Subcutaneous adipose tissue (tissue), 4 donors: ENCODE data around the gene FRMPD2. TPM values are rescaled to one million over a fixed set of nuclear protein-coding genes. Genes with fewer than 3 reads are reported as not detected.

Experiments
- total RNA-seq, 4 donors: library from RNA; depleted of rRNA; stranded (reverse); fragments of >200 nt; gene quantifications; one replicate each; pipeline ENCODE4 v1.1.0, GENCODE V29; 2016
- TF ChIP-seq, protein P1 (sequence below): fragments of 450-650 bp; IDR thresholded peaks from one replicate; pipeline ENCODE4 v1.5.1; 2016; ENCODE audit warnings: low read depth, mild to moderate bottlenecking, control low read depth, antibody characterized with exemption, moderate library complexity

Gene FRMPD2
- total RNA-seq, 4 donors from 2014 or later: not detected

DNA sequence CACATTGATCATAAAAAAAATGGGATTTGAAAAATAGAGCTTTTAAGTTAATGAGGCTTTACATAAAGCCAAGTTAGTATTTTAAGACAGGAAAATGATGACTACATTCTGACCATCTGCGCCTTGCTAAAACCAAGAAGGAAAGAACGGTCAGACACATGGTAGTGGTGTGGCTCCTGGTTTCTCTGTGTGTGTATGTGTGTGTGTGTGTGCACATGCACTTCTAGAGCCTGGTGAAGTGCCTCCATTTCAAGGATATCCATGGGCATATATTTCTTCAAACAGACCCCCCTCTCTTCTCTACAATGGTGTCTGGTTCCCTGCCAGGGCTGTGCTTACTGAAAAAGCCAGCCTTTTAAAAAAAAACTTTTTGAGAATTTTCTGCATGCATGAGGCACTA, 80.9 kb downstream of the FRMPD2 start:
- TF ChIP-seq, protein P1, sequence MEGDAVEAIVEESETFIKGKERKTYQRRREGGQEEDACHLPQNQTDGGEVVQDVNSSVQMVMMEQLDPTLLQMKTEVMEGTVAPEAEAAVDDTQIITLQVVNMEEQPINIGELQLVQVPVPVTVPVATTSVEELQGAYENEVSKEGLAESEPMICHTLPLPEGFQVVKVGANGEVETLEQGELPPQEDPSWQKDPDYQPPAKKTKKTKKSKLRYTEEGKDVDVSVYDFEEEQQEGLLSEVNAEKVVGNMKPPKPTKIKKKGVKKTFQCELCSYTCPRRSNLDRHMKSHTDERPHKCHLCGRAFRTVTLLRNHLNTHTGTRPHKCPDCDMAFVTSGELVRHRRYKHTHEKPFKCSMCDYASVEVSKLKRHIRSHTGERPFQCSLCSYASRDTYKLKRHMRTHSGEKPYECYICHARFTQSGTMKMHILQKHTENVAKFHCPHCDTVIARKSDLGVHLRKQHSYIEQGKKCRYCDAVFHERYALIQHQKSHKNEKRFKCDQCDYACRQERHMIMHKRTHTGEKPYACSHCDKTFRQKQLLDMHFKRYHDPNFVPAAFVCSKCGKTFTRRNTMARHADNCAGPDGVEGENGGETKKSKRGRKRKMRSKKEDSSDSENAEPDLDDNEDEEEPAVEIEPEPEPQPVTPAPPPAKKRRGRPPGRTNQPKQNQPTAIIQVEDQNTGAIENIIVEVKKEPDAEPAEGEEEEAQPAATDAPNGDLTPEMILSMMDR: no peak

DNA sequence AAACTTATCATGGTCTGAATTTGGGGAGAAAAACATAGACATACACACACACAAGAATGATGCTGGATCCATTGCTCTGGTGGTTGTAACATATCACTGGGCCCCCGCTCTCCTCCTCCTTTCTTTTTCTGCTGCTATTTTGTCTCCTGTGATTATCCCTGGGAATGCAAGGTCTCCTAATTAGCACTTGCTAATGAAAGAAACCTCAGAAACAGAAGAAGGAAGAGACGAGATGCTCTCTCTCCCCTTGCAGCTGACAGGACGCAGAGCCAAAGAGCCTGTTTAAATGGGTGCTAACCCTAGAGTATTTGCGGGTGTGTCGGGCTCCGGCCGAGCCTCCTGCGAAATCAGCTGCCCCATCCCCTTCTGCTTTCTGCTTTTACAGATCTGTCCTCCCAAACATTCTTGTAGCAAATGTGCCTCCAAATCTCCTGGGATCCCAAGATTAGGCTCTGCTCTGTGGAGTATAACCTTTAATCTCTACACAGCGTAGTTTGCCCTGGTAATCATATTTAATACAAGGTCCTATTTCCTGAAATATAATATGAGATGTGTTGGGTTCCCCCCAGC, 81.5 kb downstream of the FRMPD2 start:
- TF ChIP-seq, protein P1: no peak

DNA sequence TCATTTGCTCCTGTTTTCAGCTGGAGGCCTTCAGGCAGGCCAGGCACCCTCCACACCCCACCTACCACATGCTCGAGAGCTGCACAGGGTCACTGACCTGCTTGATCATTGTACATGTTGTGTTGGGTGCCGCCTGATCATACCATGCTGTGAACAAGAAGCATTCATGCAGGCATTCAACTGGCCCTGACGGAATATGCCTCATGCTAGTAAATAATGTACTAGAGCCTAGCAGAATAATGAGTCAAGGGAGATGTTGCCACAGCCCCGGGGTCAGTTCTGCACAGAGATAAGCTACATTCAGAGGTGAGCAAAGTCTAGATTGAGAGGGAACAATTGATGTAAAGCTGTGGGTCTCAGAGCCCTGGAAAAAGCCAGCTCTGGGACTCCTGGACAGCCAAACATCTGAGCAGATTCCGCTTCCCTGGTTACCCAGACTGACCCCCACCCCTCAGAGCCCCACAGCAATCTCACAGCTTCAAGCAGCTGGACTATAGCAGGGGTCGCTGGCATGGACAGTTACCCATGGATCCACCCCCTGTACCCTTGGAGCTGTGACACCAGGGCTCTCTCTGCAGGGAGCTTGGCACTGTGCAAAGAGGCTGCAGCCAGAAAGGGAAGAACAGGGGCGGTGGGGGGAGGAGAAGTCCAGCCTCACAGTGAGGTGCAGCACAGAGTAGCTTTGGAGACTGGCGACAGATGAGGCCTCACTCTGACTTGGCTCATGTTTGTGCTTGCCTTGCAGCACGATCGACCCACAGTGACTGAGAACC, 86.6 kb downstream of the FRMPD2 start:
- TF ChIP-seq, protein P1: no peak

DNA sequence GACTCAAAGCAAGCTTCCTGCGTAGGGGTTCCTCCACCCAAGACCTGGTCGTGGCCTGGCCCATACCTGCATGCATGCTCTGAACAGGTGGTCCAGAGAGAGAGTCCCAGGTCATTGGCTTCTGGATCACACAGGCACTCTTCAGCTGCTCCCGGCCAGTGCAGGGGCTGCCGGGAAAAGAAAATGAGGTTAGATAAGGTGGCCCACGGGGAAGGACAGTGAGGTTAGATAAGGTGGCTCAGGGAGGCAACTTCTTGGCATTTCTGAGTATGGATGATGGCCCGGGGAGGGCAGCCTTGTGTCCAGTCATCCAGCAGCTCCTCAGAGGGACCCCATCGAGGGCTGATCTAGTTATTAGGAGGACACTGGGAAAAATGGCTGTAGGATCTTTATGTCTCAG, 87.4 kb downstream of the FRMPD2 start:
- TF ChIP-seq, protein P1: no peak

DNA sequence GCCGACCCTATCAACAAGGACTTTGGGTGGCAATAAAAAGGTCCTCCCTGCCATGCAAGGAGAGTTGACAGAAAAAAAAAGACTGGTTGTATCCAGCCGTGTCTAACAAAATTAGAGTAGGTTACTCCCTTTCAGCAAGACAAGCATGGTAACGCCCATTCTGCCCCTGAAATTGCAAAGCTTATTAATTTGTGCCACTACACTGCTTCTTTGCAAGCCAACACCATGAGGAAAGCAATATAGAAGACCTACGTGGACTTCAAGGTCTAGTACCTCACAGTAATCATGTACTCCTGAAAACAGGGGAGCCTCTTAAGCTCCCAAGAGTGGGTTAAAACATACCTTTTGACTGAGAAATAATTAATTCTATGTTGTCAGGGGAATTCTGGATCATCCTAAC, 90.3 kb downstream of the FRMPD2 start:
- TF ChIP-seq, protein P1: no peak

Other genes with a start within 250 kb of the FRMPD2 start
- gene MAPK8, start 32.0 kb upstream of the FRMPD2 start, total RNA-seq: 10 to 100 TPM; 34.1 to 72.2 (median 36.5) TPM